Measurements from ENCODE around the gene SPATA6.
"Not testable (repeated sequence)": the region's sequence is repeated elsewhere in the genome, so short reads cannot be mapped to it uniquely, and the experiment has no call there.

- TF ChIP-seq CTCF (IDR thresholded peaks at IDR 0.05; ENCODE audit: low read depth, low read length, missing input control); RXRA (IDR thresholded peaks at IDR 0.05); TAF1 (conservative IDR thresholded peaks at IDR 0.05); REST (IDR thresholded peaks at IDR 0.05); YY1 (IDR thresholded peaks at IDR 0.05); MAX (IDR thresholded peaks at IDR 0.05); HNF4G (IDR thresholded peaks at IDR 0.05); SP1 (IDR thresholded peaks at IDR 0.05); RAD21 (IDR thresholded peaks at IDR 0.05); EGR1 (IDR thresholded peaks at IDR 0.05; ENCODE audit: low read depth in 2 of 2); GABPA (IDR thresholded peaks at IDR 0.05 in 1 of 2, conservative IDR thresholded peaks at IDR 0.05 in 1 of 2): not testable (repeated sequence)
These were observed 194.6 kb downstream of the SPATA6 start for GRCh38 chr1:48277437-48277836.

Measured in liver (tissue), 3 donors.